Measurements from ENCODE around the gene GRIN3B.
A peak's percentile ranks its signal among the peaks of the same experiment; 100 is the strongest.

Gene GRIN3B

DNA sequence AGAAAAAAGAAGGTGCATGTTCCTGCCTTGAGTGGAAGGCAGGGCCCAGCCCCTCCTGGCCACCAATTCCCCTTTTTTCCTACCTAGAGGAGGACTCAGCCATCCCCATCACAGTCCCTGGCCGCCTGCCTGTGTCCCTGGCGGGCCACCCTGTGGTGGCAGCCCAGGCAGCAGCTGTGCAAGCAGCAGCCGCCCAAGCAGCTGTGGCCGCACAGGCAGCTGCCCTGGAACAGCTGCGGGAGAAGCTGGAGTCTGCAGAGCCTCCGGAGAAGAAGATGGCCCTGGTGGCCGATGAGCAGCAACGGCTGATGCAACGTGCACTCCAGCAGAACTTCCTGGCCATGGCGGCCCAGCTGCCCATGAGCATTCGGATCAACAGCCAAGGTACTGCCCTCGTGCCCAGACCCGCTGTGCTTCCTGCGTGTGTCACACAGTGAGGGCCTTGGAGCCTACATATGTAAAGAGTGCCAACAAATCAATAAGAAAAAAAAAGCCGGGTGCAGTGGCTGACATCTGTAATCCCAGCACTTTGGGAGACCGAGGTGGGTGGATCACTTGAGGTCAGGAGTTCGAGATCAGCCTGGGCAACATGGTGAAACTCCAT lies 33.6 kb upstream of the GRIN3B start:
- DNase-seq (ENCODE audit: low read depth) = no peak

DNA sequence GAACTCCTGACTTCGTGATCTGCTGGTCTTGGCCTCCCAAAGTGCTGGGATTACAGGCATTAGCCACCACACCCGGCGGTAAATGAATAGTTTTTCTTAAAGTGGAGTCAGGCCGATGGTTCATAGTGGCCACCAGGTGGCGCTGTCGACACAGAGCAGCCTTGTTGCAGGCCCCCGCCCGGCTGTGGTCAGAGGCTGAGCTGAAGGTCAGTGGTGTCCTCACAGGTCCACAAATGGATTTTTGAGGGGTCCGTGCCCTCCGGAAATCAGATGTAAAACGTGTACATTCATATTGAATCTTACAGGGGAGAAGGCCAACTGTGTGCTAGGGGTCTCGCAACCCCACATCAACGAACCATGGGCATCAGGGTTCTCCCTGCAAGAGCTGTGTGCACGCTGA lies 29.5 kb upstream of the GRIN3B start:
- no peak for DNase-seq (ENCODE audit: low read depth)

DNA sequence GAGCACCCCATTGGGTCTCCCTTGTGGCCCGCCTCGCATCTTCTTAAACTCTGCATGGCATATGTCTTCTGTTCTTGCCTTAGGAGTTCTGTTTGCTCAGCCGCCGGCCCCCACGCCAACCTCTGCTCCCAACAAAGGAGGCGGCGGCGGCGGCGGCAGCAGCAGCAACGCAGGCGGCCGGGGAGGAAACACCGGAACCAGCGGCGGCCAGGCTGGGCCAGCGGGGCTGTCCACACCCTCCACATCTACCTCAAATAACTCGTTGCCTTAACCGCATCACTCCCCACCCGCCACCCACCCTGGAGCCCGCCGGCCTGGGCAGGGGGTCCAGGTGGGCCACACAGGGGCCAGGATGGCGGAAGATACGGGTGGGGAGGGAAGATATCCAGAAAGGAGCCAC lies 28.4 kb upstream of the GRIN3B start:
- no peak for DNase-seq (ENCODE audit: low read depth)

DNA sequence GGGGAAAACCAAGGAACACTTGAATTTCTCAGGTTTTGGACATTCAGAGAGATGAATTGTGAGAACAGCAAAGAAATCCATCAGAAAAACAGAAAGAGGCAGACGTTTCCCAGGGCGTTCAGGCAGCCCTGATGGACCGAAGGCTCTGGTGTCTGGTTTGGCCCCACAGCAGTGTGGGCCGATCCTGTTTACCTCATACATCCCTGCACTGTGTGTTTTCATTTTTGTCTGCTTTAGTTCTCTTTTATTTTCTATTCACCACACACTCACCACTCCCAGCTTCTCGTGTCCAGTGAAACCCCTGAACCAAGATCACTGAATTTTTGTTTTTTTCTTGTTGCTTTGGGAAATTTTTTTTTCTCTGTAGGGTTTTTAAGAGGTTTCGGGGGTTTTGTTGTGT lies 27.9 kb upstream of the GRIN3B start:
- DNase-seq (ENCODE audit: low read depth) = no peak

DNA sequence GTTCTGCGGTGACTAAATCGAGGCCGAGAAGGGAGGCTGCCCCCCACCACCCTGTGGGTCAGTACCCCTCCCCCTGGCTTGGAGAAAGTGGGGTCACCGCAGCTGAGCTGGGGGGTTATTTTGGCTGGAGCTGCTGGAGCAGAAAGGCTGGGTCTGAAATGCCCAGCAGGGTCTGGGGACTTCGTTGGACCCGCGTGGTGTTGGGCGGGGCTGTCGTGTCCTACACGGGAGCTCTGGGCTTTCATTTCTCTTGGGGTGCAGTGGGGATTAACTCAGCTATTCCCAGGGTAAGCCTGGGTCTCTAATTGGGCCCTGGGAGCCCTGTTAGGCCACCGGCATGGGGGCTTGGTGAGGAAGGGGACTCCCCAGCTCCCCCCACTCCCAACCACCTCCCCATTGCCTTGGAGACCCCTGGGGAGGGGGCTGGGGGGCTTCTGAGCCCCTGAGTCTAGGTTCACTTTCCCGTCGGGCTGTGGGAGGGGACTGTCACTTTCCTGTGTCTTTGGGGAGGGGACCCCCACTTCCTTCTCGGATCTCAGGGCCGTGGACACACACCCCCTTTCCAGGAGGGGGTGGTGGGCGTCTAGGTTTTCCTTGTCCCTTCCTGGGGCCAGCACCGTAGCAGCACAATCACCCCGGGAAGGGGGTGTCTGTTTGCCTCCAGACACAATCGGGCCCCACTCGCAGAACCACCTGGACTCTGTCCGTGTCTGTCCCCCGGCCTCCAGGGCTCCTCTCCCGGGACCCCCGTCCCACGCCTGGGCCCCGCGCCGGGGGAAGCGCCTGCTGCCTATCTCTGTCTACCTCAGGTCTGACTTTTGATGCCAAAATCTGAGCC lies 26.3 kb upstream of the GRIN3B start:
- no peak for DNase-seq (ENCODE audit: low read depth)

DNA sequence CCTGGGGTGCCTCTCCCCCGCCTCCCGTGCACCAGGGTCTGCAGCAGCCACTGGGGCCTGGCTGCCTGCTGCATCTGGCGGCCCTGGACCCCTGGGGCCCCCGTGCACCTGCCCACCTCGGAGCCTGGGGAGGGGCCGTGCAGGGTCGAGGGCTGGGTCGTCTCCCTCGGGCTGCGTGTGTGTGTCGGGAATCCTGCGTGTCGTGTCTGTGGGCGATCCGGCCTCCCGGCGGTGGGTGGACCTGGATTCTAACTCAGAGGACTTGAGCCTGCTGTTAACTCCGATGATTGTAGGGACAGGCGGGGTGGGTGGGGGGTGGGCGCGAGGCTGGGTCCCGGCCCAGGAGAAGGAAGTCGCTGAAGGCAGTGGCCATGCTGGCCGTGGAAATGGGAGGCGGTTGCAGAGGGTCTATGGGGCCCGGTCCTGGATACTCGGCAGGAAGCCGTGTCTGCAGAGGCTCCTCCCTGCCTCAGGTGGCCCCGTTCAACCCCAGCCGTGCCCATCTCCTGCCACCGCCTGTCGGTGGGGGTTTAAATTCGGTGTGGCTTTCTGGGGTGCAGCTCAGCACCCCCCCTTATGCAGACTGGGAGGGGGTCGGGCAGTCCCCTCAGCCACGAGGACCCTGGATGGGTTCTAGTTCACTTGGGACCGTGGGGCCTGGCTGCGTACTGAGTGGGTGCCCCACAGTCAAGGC lies 25.5 kb upstream of the GRIN3B start:
- no peak for DNase-seq (ENCODE audit: low read depth)

DNA sequence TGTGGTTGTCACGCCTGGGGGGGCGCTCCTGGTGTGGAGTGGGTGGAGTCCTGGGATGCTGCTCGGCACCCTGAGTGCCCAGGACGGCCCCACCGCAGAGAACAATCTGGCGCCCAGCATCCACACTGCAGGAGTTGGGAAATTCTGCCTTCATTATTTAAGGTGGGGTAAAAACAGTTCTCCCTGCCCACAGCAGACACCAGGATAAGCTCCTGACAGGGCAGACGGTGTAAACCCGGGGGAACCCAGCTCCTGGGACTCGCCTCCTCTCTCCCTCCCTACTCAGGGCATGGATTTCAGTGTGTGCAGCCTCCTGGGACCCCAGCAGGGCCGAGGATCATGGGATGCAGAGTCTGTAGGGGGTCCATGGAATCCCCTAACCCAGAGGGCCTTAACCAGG lies 23.7 kb upstream of the GRIN3B start:
- no peak for DNase-seq (ENCODE audit: low read depth)

DNA sequence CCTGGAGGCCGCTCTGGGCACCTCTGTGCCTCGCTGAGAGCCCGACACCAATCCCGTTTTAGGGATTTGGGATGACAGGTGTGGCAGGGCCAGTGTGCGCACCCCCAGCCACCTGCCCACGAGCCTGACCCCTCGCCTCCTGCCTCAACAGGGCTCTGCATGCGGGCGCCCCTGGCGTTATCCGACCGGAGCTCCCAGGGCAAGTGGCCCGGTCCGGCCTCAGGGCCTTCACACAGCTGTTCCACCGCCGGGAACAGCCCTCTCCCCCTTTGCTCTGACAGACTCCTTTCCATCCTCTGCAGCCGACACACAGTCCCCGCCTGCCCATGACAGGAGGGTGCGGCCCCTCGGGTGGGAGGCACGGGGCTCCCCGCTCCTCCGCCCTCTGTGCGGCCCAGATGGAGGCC lies 23.2 kb upstream of the GRIN3B start:
- DNase-seq (ENCODE audit: low read depth) = no peak

DNA sequence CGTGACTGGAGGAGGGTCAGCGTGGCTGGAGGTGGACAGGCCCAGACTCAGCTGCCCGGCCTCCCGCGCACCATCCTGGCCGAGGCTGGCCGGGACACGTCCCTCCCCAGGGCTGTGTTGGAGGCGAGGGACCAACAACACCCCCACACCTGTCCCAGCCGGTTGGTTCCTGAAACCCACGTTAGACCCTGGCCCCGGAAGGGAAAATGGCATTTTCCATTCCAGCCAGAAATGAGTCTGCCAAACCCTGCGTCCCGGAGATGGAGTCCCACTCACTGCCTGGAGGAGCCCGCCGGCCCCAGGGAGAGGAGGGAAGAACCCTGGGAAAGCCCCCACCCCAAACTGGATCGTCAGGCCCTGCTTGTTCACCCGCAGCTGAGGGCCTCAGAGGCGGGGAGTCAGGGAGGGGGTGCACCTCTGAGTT lies 20.9 kb upstream of the GRIN3B start:
- DNase-seq (ENCODE audit: low read depth) = no peak

DNA sequence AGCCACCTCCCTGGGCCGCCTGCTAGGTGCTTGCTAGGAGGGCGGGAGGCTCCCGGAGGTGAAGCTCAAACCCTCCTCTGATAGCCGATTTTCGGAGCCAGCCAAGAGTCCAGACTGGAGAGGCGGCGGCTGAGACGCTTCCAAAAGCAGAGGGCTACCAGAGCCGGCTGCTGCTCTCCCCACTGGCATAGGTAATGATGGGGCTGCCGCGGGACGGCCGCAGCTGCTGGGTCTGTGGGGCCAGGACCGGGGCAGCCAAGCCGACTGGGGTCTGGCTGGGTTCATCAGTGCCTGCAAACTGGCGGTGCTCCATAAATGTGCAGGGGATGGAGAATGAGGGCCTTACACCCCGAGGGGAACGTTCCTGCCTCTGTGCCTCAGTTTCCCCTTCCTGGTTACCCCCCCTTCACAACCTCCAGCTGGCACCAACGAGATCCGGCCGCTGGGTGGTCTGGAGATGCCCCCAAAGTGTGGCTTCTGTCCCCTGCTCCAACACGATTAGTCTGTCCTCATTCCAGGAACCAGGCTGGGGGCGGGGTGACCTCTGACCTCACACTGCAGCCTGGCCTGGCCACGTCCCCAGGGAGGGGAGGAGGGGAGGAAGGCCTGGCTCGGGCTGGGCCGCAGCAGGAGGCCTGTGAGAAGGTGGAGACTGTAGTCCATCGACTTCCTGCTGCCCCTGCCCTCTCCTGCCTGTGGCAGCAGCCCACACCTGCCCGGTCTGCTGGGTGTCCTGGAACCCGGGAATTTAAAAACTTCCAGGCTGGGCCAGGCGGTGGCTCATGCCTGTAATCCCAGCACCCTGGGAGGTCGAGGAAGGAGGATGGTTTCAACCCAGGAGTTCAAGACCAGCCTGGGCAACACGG lies 19.9 kb upstream of the GRIN3B start:
- no peak for DNase-seq (ENCODE audit: low read depth)

DNA sequence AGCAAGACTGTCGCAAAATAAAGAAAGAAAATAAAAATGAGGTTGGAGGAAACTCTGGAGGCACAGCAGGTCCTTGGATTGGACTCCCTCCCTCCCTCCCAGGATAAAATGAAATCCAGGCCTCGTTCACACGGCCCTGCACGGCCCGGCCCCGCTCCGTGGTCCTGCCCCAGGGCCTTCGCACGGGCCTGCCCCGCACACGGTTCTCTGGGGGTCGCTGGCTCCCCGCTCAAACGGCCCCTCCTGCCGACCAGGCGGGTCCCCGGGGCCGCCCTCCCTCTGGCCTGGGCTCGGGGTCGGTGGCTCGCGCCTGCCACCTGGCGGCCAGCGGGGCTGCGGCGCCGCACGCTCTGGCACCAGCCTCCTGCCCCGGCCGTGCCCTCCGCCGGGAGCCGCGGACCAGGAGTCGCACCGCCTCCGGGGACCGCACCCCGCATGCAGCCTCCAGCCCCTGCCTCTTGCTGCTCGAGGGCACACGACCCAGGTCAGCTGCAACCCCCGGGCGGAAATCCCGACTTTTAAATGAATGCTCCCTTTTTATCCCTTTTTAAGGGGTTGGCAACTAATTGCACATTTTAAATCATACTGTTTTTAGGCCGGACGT lies 17.6 kb upstream of the GRIN3B start:
- DNase-seq (ENCODE audit: low read depth) = peak; percentile 54

DNA sequence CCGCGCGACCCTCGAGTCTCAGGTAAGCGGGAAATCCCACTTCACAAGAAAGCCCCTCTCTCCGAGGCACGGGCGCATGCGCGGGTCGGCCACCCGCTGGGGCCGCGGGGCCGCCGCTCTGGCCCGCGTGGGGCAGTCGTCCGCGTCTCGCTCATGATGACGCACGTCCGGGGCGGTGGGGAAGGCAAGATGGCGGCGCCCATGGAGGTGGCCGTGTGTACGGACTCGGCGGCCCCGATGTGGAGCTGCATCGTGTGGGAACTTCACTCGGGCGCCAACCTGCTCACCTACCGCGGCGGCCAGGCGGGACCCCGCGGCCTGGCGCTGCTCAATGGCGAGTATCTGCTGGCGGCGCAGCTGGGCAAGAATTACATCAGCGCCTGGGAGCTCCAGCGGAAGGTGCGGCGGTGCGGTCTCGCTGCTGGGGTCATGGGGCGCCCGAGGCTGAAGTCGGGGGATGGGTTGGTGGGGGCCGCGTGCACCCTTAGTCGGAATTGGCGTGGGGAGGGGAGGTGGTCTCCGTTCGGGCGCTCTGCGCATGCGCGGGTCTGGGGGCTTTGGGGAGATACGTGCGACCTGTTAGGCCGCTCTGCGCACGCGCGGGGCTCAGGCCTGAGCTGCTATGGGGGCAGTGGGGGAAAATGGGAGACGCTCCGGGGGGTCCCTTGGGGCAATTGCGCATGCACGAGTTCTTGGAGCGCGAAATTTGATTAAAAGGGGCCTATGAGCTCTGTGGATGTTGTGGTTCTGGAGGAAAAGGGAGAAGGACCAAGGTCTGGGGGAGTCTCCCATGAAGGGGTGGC lies 15.9 kb upstream of the GRIN3B start, which contains the start of gene WDR18:
WDR18 (plus strand) TSS at position 181 of the 803 bp plus-strand sequence; CDS start at position 190, 9 bp downstream.
- DNase-seq (ENCODE audit: low read depth) = peak; percentile 69

DNA sequence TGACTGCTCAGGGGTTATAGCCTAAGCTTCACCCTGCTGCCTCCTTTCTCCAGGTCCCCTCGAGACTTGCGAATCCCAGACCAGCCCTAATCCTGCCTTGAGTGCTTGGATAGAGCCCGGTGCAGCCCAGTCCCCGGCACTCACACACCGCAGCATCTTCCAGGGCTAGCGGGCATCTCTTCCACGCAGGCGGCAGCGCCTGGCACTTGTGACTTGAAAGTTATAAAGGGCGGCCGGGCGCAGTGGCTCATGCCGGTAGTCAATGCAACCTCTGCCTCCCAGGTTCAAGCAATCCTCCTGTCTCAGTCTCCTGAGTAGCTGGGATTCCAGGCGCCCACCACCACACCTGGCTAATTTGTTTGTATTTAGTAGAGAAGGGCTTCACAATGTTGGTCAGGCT lies 14.1 kb upstream of the GRIN3B start:
- DNase-seq (ENCODE audit: low read depth) = no peak

DNA sequence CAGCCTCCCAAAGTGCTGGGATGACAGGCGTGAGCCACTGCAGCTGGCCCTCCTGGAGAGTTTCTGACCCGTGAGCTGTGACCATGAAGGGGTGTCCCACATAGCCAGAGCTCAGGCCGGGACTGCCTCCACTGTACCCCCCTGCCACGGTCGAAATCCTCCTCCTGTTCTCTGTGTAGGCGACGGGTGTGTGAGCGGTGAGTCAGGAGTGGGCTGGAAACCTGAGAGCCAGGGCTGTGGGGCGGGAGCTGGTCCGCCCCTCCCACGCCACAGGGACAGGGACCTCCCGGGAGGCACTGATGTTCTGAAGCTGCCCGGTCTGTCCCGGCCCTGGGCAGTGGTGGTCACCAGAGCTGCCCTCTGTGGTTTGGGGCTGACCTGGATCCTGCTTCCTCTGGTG lies 12.1 kb upstream of the GRIN3B start:
- no peak for DNase-seq (ENCODE audit: low read depth)

DNA sequence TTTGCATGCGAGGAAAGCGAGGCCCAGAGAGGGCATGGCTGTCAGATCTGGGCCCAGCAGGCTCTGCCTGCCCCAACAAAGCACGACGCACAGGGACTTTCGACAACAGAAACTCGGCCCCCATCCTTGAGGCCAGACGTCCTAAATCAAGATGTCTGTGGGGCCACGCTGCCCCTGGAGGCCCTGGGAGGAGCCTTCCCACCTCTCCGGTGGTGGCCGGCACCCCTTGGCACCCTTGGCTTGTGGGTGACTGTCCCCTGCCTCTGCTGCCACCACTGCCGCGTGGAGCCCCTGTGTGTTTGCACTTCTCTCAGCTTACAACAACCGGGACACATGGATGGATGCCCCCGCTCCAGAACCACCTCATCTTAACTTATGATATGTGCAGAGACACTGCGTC lies 11.7 kb upstream of the GRIN3B start:
- DNase-seq (ENCODE audit: low read depth) = no peak

DNA sequence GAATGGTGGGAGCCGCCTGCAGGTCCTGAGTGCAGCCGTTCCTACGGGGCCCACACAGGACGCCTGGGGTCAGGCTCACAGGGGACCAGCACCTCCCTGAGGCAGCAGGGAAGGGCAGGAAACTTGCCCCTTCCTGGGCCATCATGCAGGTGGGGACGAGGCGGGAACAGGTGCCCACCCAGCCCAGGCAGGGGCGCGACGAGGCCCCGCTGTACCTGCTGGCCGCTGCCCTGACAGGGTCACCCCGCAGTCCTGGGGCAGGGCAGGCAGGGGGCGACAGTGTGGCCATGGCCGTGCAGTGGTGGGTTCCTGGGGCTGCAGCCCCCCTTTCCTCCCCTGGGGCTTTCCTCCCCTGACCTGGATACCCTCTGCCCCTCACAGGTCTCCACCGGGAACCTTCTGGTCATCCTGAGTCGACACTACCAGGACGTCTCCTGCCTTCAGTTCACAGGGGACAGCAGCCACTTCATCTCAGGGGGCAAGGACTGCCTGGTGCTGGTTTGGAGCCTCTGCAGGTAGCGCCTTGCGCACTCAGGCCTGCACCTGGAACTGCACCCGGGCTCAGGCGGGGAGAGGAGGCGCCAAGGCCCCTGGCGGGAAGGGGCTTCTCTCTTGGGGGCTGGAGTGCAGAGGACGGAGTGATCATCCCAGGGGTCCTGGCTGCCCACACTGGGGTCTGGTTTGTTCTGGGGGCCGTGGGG lies 10.7 kb upstream of the GRIN3B start:
- DNase-seq (ENCODE audit: low read depth) = no peak

DNA sequence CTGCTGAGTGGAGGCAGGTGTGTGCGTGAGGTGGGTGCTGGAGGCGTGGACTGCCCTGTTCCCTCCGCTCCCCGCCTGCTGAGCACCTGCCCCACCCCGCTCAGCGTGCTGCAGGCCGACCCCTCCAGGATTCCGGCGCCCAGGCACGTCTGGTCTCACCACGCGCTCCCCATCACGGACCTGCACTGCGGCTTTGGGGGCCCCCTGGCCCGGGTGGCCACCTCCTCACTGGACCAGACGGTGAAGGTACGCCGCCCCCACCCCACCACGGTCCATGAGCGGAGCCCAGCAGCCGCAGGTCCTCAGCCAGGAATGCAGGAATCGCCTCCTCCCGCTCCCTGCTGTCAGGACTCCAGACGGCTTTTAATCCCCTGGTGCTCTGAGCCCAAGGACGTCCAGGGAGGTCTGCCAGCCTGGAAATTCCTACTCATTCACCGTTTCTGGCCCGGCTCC lies 10.1 kb upstream of the GRIN3B start:
- no peak for DNase-seq (ENCODE audit: low read depth)

DNA sequence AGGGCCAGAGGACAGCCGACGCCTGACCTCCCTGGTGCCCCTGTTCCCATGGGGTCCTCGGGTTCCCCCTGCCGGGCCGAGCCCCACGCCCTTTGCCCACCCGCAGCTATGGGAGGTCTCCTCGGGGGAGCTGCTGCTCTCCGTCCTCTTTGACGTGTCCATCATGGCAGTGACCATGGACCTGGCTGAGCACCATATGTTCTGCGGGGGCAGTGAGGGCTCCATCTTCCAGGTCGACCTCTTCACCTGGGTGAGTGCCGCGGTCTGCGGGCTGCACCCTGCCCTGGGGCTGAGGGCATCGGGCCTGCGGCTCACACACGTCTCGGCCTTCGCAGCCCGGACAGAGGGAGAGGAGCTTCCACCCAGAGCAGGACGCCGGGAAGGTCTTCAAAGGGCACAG lies 9.5 kb upstream of the GRIN3B start:
- no peak for DNase-seq (ENCODE audit: low read depth)

DNA sequence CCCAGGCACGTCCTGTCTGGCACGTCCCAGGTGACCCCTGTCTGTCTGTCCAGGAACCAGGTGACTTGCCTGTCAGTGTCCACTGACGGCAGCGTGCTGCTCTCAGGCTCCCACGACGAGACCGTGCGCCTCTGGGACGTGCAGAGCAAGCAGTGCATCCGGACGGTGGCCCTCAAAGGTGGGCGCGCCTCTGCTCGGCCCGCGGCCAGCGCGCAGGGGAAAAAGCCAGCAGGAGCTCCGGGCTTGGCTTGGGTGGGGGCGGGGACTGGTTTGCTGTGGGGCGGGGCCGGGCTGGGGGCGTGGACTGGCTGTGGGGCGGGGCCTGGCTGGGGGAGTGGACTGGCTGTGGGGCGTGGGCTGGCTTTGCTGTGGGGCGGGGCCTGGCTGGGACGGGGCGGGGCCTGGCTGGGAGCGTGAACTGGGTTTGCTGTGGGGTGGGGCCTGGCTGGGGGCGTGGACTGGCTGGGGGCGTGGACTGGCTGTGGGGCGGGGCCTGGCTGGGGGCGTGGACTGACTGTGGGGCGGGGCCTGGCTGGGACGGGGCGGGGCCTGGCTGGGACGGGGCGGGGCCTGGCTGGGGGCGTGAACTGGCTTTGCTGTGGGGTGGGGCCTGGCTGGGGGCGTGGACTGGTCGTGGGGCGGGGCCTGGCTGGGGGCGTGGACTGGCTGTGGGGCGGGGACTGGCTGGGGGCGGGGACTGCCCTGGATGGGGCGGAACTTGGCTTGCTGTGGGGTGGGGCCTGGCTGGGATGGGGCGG lies 8.9 kb upstream of the GRIN3B start:
- DNase-seq (ENCODE audit: low read depth) = peak; percentile 39
